ENCODE measurements around the gene GALNT11. TPM values are rescaled to one million over a fixed set of nuclear protein-coding genes. Genes with fewer than 3 reads are reported as not detected.

Gene GALNT11
- total and polyA plus RNA-seq, 4 donors: 22.7 to 64.2 (median 35.4) TPM

DNA sequence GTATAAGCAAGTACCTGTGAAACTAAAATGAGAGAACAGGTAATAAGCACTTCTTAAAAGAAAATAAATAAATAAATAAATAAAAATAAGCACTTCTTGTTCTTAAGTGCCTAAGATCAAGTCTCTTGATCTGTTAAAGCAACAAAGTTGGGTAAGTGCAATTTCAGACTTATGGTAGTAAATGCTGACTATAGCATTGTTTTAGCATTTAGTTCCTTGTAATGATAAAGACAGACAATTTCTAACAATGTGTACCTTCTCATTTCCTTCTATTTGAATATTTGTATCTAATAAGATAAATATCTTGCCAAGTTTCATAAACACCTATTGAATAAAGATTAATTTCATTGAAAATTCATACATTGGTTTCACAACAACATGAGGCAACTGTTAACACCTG is 87.4 kb downstream of the GALNT11 start:
- no peak overlapping the region for H3K27ac ChIP-seq (ENCODE audit: low read depth in 1 of 2, low read length in 1 of 2)
- no peak for ATAC-seq (ENCODE audit: insufficient read depth, low FRiP score)
- peaks cover 10 to 35% (median 18%) of the 10 kb centered on the region in 4 donors for H3K36me3 ChIP-seq (ENCODE audit: control insufficient read depth in 4 of 4, insufficient read depth in 4 of 4, low read length in 4 of 4)

DNA sequence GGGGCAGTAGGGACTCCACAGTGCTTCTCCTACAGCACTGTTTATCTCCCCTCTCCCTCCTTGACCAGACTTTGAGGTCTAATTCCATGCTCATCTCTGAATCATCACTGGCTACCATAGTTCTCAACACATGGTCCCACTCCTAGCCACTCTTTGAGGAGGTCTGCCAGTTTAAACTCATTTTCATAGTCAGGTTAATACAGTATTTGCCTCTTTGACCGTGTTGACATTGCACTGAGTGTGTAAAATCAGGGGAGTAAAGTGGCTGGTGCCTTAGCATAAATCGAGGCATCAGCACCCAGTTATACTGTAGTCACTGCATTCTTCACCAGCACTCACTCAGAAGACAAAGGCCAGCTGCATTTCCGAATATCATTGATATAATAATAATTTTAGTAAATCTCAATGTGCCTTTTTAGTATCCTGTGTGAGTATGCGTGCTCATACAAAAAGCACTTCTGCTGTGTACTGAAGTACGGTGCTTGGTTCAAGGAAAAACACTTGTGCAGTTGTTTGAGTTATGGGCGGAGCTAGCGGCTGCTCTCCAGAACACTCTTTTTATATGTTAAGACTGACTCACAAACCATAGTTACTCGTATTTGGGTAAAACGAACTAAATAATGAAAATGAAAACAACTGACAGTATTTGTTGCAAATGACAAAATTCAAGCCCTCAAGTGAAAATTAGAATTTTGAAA is 89.7 kb downstream of the GALNT11 start:
- peak overlapping the region in 1 of 2 donors; percentile 42 for H3K27ac ChIP-seq (ENCODE audit: low read depth in 1 of 2, low read length in 1 of 2)
- DNase-seq (peak in 1 of 3 donors; percentile 43), ATAC-seq (ENCODE audit: insufficient read depth, low FRiP score) (peak; percentile 49)

More for the DNA sequence above, 87.4 kb downstream of the GALNT11 start:
- H3K4me1 ChIP-seq (ENCODE audit: control insufficient read depth in 5 of 5, insufficient read depth in 5 of 5, low read length in 5 of 5): no peaks in the 10 kb centered on the region
- H3K4me3 ChIP-seq: no peak overlapping the region
- DNase-seq: no peak
- TF ChIP-seq, protein P1, sequence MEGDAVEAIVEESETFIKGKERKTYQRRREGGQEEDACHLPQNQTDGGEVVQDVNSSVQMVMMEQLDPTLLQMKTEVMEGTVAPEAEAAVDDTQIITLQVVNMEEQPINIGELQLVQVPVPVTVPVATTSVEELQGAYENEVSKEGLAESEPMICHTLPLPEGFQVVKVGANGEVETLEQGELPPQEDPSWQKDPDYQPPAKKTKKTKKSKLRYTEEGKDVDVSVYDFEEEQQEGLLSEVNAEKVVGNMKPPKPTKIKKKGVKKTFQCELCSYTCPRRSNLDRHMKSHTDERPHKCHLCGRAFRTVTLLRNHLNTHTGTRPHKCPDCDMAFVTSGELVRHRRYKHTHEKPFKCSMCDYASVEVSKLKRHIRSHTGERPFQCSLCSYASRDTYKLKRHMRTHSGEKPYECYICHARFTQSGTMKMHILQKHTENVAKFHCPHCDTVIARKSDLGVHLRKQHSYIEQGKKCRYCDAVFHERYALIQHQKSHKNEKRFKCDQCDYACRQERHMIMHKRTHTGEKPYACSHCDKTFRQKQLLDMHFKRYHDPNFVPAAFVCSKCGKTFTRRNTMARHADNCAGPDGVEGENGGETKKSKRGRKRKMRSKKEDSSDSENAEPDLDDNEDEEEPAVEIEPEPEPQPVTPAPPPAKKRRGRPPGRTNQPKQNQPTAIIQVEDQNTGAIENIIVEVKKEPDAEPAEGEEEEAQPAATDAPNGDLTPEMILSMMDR (IDR thresholded peaks at IDR 0.05; ENCODE audit: control extremely low read depth, extremely low read depth): no peak
- peaks cover 0 to 2% (median 0%) of the 10 kb centered on the region in 4 donors for H3K9me3 ChIP-seq (ENCODE audit: control insufficient read depth in 4 of 4, insufficient read depth in 3 of 4, low read length in 3 of 4)
- H3K27me3 ChIP-seq (ENCODE audit: control insufficient read depth in 3 of 3, insufficient read depth in 3 of 3, low read length in 2 of 3): no peaks in the 10 kb centered on the region
- no peak overlapping the region for H3K9ac ChIP-seq (ENCODE audit: insufficient read depth in 1 of 2, low read length in 2 of 2)

DNA sequence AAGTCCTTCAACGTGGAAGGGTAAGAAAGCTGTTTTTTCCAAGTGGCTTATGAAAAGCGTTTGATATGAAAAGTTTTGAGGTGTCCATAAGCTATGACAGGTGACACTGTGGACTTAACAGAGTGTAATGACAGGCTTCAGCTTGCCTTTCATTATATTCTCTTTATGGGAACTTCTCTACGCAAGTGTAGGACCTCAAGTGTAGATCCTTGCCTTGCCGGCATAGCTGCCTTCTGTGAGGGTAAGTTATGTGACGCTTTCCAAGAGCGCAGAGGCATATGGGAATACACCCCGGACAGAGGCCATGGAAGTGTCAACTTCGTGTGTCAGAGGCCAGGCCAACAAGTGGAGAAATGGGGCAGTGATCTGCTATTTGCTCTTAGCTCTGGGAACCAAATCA is 91.9 kb downstream of the GALNT11 start:
- peaks cover 27 to 47% (median 39%) of the 10 kb centered on the region in 4 donors for H3K36me3 ChIP-seq (ENCODE audit: control insufficient read depth in 4 of 4, insufficient read depth in 4 of 4, low read length in 4 of 4)
- no peak overlapping the region for H3K9ac ChIP-seq (ENCODE audit: insufficient read depth in 1 of 2, low read length in 2 of 2)
- H3K27ac ChIP-seq (ENCODE audit: low read depth in 1 of 2, low read length in 1 of 2): no peak overlapping the region
- H3K9me3 ChIP-seq (ENCODE audit: control insufficient read depth in 4 of 4, insufficient read depth in 3 of 4, low read length in 3 of 4): peaks cover 0 to 2% (median 0%) of the 10 kb centered on the region in 4 donors
- H3K4me3 ChIP-seq: no peak overlapping the region
- no peaks in the 10 kb centered on the region for H3K27me3 ChIP-seq (ENCODE audit: control insufficient read depth in 3 of 3, insufficient read depth in 3 of 3, low read length in 2 of 3)
- DNase-seq (no peak), ATAC-seq (ENCODE audit: insufficient read depth, low FRiP score) (no peak)
- TF ChIP-seq, protein P1 (IDR thresholded peaks at IDR 0.05; ENCODE audit: control extremely low read depth, extremely low read depth): no peak
- 94 to 99% methylated on average over 8 of the region's 8 CpGs for WGBS, 2 donors
- no peaks in the 10 kb centered on the region for H3K4me1 ChIP-seq (ENCODE audit: control insufficient read depth in 5 of 5, insufficient read depth in 5 of 5, low read length in 5 of 5)

More for the DNA sequence above, 89.7 kb downstream of the GALNT11 start:
- 74 to 91% methylated on average over 9 of the region's 9 CpGs for WGBS, 2 donors
- Histone ChIP-seq H3K4me3 (no peak overlapping the region), H3K9me3 (ENCODE audit: control insufficient read depth in 4 of 4, insufficient read depth in 3 of 4, low read length in 3 of 4) (peaks cover 0 to 2% (median 0%) of the 10 kb centered on the region in 4 donors), H3K4me1 (ENCODE audit: control insufficient read depth in 5 of 5, insufficient read depth in 5 of 5, low read length in 5 of 5) (no peaks in the 10 kb centered on the region), H3K36me3 (ENCODE audit: control insufficient read depth in 4 of 4, insufficient read depth in 4 of 4, low read length in 4 of 4) (peaks cover 17 to 41% (median 31%) of the 10 kb centered on the region in 4 donors), H3K27me3 (ENCODE audit: control insufficient read depth in 3 of 3, insufficient read depth in 3 of 3, low read length in 2 of 3) (no peaks in the 10 kb centered on the region), H3K9ac (ENCODE audit: insufficient read depth in 1 of 2, low read length in 2 of 2) (no peak overlapping the region)
- TF ChIP-seq, protein P1 (IDR thresholded peaks at IDR 0.05; ENCODE audit: control extremely low read depth, extremely low read depth): no peak

Measured in lung (tissue), 12 donors.